IMR-90 (cell line): ENCODE measurements around the gene AHSG. TPM values are rescaled to one million over a fixed set of nuclear protein-coding genes. Genes with fewer than 3 reads are reported as not detected.

Experiments
- ATAC-seq: fragments of 200-7000 bp; cut with Tn5 transposase; 2 replicates; pipeline ENCODE4 v1.9.1; 2020; ENCODE audit warnings: low read depth, mild to moderate bottlenecking, moderate library complexity
- BruUV-seq: library from RNA; stranded (reverse); fragments of 400-500 nt; replicated peaks from 2 replicates; lab custom pipeline; 2021; lab: Mats Ljungman, UMichigan
- CTCF ChIA-PET: fragments of 300-600 bp; formaldehyde crosslinking; extraction: SDS; loops from one replicate; lab custom pipeline; 2021; ENCODE audit warnings: antibody characterized with exemption; lab: Yijun Ruan, JAX
- POLR2A ChIA-PET: fragments of 300-600 bp; sonication (Branson Sonifier 250); formaldehyde crosslinking; loops from one replicate; lab custom pipeline; 2022; ENCODE audit warnings: antibody characterized with exemption; ENCODE audit not compliant: unreplicated experiment; lab: Charles Lee
- DNase-seq: peaks from one replicate; pipeline ENCODE4 v3.0.0; 2013
- H2AFZ ChIP-seq: replicated peaks from 2 replicates; pipeline ENCODE3; 2013; ENCODE audit warnings: low read length, mild to moderate bottlenecking; ENCODE audit not compliant: poor library complexity
- H2AK5ac ChIP-seq: 2 replicates; pipeline ENCODE4 v1.6.1; 2013; ENCODE audit warnings: low read depth, low read length, inconsistent platforms
- H2AK9ac ChIP-seq: replicated peaks from 2 replicates; pipeline ENCODE3; 2013; ENCODE audit warnings: mild to moderate bottlenecking, low read depth, low read length, moderate library complexity; ENCODE audit not compliant: poor library complexity
- H2BK120ac ChIP-seq: 2 replicates; pipeline ENCODE4 v1.6.1; 2013; ENCODE audit warnings: low read depth, low read length, inconsistent platforms
- H2BK15ac ChIP-seq: 3 replicates; pipeline ENCODE4 v1.6.1; 2013; ENCODE audit warnings: low read depth, low read length, inconsistent platforms
- H2BK20ac ChIP-seq: 2 replicates; pipeline ENCODE4 v1.6.1; 2013; ENCODE audit warnings: low read depth, mild to moderate bottlenecking, inconsistent platforms, low read length, moderate library complexity
- H2BK5ac ChIP-seq: 2 replicates; pipeline ENCODE4 v1.6.1; 2013; ENCODE audit warnings: mild to moderate bottlenecking, low read depth, low read length, inconsistent platforms; ENCODE audit not compliant: poor library complexity, severe bottlenecking
- H3K14ac ChIP-seq: replicated peaks from 2 replicates; pipeline ENCODE4 v1.6.1; 2013; ENCODE audit warnings: low read depth, low read length, inconsistent platforms
- H3K18ac ChIP-seq: 2 replicates; pipeline ENCODE4 v1.6.1; 2013; ENCODE audit warnings: low read depth, low read length, control low read depth
- H3K23ac ChIP-seq: 2 replicates; pipeline ENCODE4 v1.6.1; 2013; ENCODE audit warnings: low read depth, low read length, inconsistent platforms
- H3K27ac ChIP-seq: 2 replicates; pipeline ENCODE4 v1.5.1; 2013; ENCODE audit warnings: mild to moderate bottlenecking, control low read depth, low read length; ENCODE audit not compliant: insufficient read depth
- H3K27me3 ChIP-seq: 2 replicates; pipeline ENCODE4 v1.6.1; 2013; ENCODE audit warnings: low read length; ENCODE audit not compliant: control insufficient read depth, insufficient read depth
- H3K36me3 ChIP-seq: 2 replicates; pipeline ENCODE4 v1.6.1; 2013; ENCODE audit warnings: low read length, mixed read lengths; ENCODE audit not compliant: control insufficient read depth, insufficient read depth
- H3K4ac ChIP-seq: 2 replicates; pipeline ENCODE4 v1.6.1; 2013; ENCODE audit warnings: low read depth, low read length, inconsistent platforms
- H3K4me1 ChIP-seq: 2 replicates; pipeline ENCODE4 v1.6.1; 2013; ENCODE audit warnings: low read length, mixed read lengths; ENCODE audit not compliant: control insufficient read depth, insufficient read depth
- H3K4me2 ChIP-seq: 2 replicates; pipeline ENCODE4 v1.6.1; 2013; ENCODE audit warnings: low read depth, mild to moderate bottlenecking, control low read depth, low read length, moderate library complexity
- H3K4me3 ChIP-seq: 2 replicates; pipeline ENCODE4 v1.5.1; 2013; ENCODE audit warnings: low read depth, mild to moderate bottlenecking, control low read depth, low read length, moderate library complexity; ENCODE audit not compliant: insufficient read depth
- H3K56ac ChIP-seq: 2 replicates; pipeline ENCODE4 v1.6.1; 2013; ENCODE audit warnings: low read length, inconsistent platforms; ENCODE audit not compliant: insufficient read depth; ENCODE audit errors: extremely low read depth
- H3K79me1 ChIP-seq, 2 experiments: 2 replicates each; pipeline ENCODE4 v1.6.1; 2013; ENCODE audit warnings: low read length in 2 of 2, inconsistent platforms in 1 of 2, low read depth in 1 of 2
- H3K9ac ChIP-seq: 2 replicates; pipeline ENCODE4 v1.6.1; 2013; ENCODE audit warnings: low read depth, low read length, control low read depth
- H3K9me1 ChIP-seq: 2 replicates; pipeline ENCODE4 v1.6.1; 2013; ENCODE audit warnings: low read length, inconsistent platforms; ENCODE audit not compliant: insufficient read depth
- H3K9me3 ChIP-seq: 2 replicates; pipeline ENCODE4 v1.6.1; 2013; ENCODE audit warnings: low read length; ENCODE audit not compliant: control insufficient read depth, insufficient read depth
- H4K20me1 ChIP-seq: 2 replicates; pipeline ENCODE4 v1.6.1; 2013; ENCODE audit warnings: low read length, inconsistent platforms; ENCODE audit not compliant: insufficient read depth
- H4K5ac ChIP-seq: 2 replicates; pipeline ENCODE4 v1.6.1; 2013; ENCODE audit warnings: mild to moderate bottlenecking, low read depth, low read length, control low read depth
- H4K8ac ChIP-seq, 2 experiments: 2 replicates each; pipeline ENCODE4 v1.6.1; 2013; ENCODE audit warnings: low read depth in 2 of 2, low read length in 2 of 2, control low read depth in 1 of 2, inconsistent platforms in 1 of 2
- H4K91ac ChIP-seq: 2 replicates; pipeline ENCODE4 v1.6.1; 2013; ENCODE audit warnings: low read depth, low read length, inconsistent platforms; ENCODE audit not compliant: insufficient read depth
- BHLHE40 ChIP-seq: fragments of 150-350 bp; IDR thresholded peaks from 2 replicates; pipeline ENCODE4 v1.6.1; 2016; ENCODE audit warnings: mild to moderate bottlenecking, low read depth, low read length
- CTCF ChIP-seq: conservative IDR thresholded peaks from 2 replicates; pipeline ENCODE4 v1.5.1; 2012; ENCODE audit warnings: mild to moderate bottlenecking, low read depth, low read length, improper control_type of control experiment
- NFE2L2 ChIP-seq: fragments of 150-350 bp; IDR thresholded peaks from 2 replicates; pipeline ENCODE4 v1.6.1; 2016; ENCODE audit warnings: low read depth, mild to moderate bottlenecking, low read length
- RAD21 ChIP-seq: IDR thresholded peaks from 2 replicates; pipeline ENCODE4 v1.6.1; 2012; ENCODE audit warnings: low read length, improper control_type of control experiment
- WGBS, 2 experiments: methylation state at CpG; one replicate each; pipeline versions ENCODE4 v1.1.5 to v1.1.7; 2013; ENCODE audit warnings: missing lambda C conversion rate in 2 of 2; ENCODE audit not compliant: insufficient read length in 1 of 2; ENCODE audit errors: extremely low coverage in 2 of 2; 5-methylcytosine and 5-hydroxymethylcytosine counted together
- dilution Hi-C: fragments of 300-500 bp; cut with HindIII; formaldehyde crosslinking; loops from one replicate; pipeline ENCODE4 v1.14.3; 2018; ENCODE audit warnings: low sequenced_read_pairs; ENCODE audit not compliant: unreplicated experiment
- in situ Hi-C: fragments of 300-500 bp; cut with MboI; formaldehyde crosslinking; loops from 3 replicates; pipeline ENCODE4 v1.14.3; 2019; ENCODE audit warnings: low sequenced_read_pairs, inconsistent platforms, mixed read lengths
- intact Hi-C: fragments of 100-400 bp; cut with micrococcal nuclease; formaldehyde crosslinking; loops from 2 replicates; pipeline ENCODE4 v1.10.0; 2022
- polyA plus RNA-seq, 3 experiments: library from polyadenylated mRNA; depleted of rRNA; stranded (reverse); fragments of >200 nt; gene quantifications; 2 replicates each; pipeline ENCODE4 v1.2.3, GENCODE V29; 2012; ENCODE audit warnings: low replicate concordance in 1 of 3
- total RNA-seq: library from RNA; depleted of rRNA; stranded (reverse); fragments of >200 nt; gene quantifications from 2 replicates; pipeline ENCODE4 v1.2.3, GENCODE V29; 2012

The AHSG gene
- total and polyA plus RNA-seq, 2 of the 4 experiments (the other 2 are of a cell fraction), result not detected

GRCh38 chr3:186640473-186640818, 27.6 kb downstream of the AHSG start:
- DNase-seq (no peak), ATAC-seq (peak; percentile 46; the same call in 1 of the 2 replicates)
- ChIA-PET CTCF (no interaction called here), POLR2A (no interaction called here)
- Histone ChIP-seq H4K5ac (no peak overlapping the region), H3K4ac (no peak overlapping the region), H2BK20ac (no peak overlapping the region), H2BK15ac (no peak overlapping the region), H3K23ac (no peak overlapping the region), H3K9ac (no peak overlapping the region), H3K4me3 (no peak overlapping the region), H3K18ac (no peak overlapping the region), H4K8ac (no peak overlapping the region), H2AK9ac (no peak overlapping the region), H2BK120ac (no peak overlapping the region), H3K14ac (no peak overlapping the region), H2AK5ac (no peak overlapping the region), H3K4me1 (no peaks in the 10 kb centered on the region), H3K4me2 (no peak overlapping the region), H2AFZ (no peak overlapping the region), H3K9me3 (no peaks in the 10 kb centered on the region), H3K56ac (no peak overlapping the region), H4K20me1 (no peaks in the 10 kb centered on the region), H3K9me1 (no peaks in the 10 kb centered on the region), H3K79me1 (no peaks in the 10 kb centered on the region), H4K91ac (no peak overlapping the region), H2BK5ac (no peak overlapping the region), H3K27me3 (peaks cover 23% of the 10 kb centered on the region), H3K27ac (no peak overlapping the region), H3K36me3 (no peaks in the 10 kb centered on the region)
- dilution Hi-C loops, result no loop called here
- in situ Hi-C loops, result no loop called here
- WGBS, 2 experiments, result 52% methylated on average over 4 of the region's 9 CpGs; no CpG with 5 or more reads in 1 of the 2 experiments
- TF ChIP-seq NFE2L2, result no peak
- TF ChIP-seq RAD21, result no peak
- TF ChIP-seq CTCF, result no peak
- no peak for TF ChIP-seq BHLHE40
- no TSS peak for BruUV-seq
- intact Hi-C loops, result no loop called here
